ENCODE results near the gene HYOU1.
"Not testable (repeated sequence)": the region's sequence is repeated elsewhere in the genome, so short reads cannot be mapped to it uniquely, and the experiment has no call there.

Gene HYOU1

DNA sequence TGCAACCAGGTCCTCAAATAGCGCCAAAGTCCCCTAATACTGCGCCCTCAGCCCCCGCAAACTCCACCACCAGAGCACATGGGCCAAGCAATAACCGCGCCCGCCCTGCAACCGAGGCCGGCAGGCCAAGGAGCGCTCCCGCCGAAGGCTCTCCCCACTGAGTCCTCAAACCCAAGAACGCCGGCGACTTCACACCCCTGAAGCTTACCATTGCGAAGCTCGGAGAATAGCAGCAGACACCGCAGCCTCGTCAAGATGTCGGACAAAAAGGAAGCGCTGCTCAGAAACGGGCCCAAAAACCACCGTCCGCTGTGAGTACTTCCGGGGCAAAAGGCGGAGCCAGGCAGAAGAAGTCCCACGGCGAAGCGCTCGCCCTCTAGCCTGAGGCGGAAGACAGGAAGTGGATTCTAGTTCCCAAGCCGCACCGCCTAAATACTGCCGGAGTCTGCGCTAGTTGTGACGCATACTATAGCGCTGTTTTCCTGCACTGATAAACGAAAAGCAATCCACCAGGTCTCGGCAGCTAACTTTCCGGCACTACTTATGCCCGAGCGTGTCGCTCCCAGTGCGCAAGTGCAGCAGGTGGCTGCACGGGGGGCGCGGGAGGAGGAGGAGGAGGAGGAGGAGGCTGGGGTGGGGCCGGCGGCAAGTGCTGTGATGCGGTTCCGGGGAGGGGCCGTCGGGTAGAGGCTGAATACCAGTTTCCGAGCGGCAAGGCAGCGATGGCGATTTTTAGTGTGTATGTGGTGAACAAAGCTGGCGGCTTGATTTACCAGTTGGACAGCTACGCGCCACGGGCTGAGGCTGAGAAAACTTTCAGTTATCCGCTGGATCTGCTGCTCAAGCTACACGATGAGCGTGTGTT is 38.7 kb downstream of the HYOU1 start, which contains the start of the genes RPS25 and TRAPPC4:
TSS of gene RPS25 (minus strand) at position 270 of the 865 bp plus-strand sequence. CDS start at position 211, 59 bp downstream.
TSS of gene TRAPPC4 (plus strand) at position 693 of the 865 bp plus-strand sequence. CDS start at position 723, 30 bp downstream.
- H3K4me2 ChIP-seq (ENCODE audit: insufficient read depth, low read length) = peak within 1 kb of the TSS; percentile 86
- H4K20me1 ChIP-seq (ENCODE audit: insufficient read depth, low read length) = peaks cover 20% of the 10 kb centered on the region
- H3K4me3 ChIP-seq (ENCODE audit: low read depth in 1 of 2, low read length in 2 of 2) = peak within 1 kb of the TSS; percentile 94 to 97
- H3K27ac ChIP-seq (ENCODE audit: low read length) = peak within 1 kb of the TSS; percentile 94
- DNase-seq (peak; percentile 97), ATAC-seq (ENCODE audit: insufficient read depth, low read depth) (peak; percentile 89)
- peaks cover 75% of the 10 kb centered on the region for H3K36me3 ChIP-seq (ENCODE audit: insufficient read depth, low read length)
- H3K9ac ChIP-seq (ENCODE audit: low read depth, low read length) = peak within 1 kb of the TSS; percentile 86
- H2AFZ ChIP-seq (ENCODE audit: low read depth, low read length) = peak within 1 kb of the TSS; percentile 86
- H3K79me2 ChIP-seq (ENCODE audit: insufficient read depth, low read length) = peaks cover 68% of the 10 kb centered on the region
- no peaks in the 10 kb centered on the region for H3K9me3 ChIP-seq (ENCODE audit: insufficient read depth, low read length, severe bottlenecking)
- TF ChIP-seq EZH2 (IDR thresholded peaks at IDR 0.05; ENCODE audit: borderline replicate concordance, low read depth, low read length, severe bottlenecking) = no peak
- TF ChIP-seq, protein P1, sequence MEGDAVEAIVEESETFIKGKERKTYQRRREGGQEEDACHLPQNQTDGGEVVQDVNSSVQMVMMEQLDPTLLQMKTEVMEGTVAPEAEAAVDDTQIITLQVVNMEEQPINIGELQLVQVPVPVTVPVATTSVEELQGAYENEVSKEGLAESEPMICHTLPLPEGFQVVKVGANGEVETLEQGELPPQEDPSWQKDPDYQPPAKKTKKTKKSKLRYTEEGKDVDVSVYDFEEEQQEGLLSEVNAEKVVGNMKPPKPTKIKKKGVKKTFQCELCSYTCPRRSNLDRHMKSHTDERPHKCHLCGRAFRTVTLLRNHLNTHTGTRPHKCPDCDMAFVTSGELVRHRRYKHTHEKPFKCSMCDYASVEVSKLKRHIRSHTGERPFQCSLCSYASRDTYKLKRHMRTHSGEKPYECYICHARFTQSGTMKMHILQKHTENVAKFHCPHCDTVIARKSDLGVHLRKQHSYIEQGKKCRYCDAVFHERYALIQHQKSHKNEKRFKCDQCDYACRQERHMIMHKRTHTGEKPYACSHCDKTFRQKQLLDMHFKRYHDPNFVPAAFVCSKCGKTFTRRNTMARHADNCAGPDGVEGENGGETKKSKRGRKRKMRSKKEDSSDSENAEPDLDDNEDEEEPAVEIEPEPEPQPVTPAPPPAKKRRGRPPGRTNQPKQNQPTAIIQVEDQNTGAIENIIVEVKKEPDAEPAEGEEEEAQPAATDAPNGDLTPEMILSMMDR (IDR thresholded peaks at IDR 0.05; ENCODE audit: borderline replicate concordance, extremely low read depth, low read length, poor library complexity, severe bottlenecking) = no peak
- H3K4me1 ChIP-seq (ENCODE audit: insufficient read depth, low read length) = peaks cover 36% of the 10 kb centered on the region
- H3K27me3 ChIP-seq (ENCODE audit: insufficient read depth, low read length, poor library complexity) = no peaks in the 10 kb centered on the region

GRCh38 chr11:119017377-119017776 is 39.6 kb downstream of the HYOU1 start:
- H2AFZ ChIP-seq (ENCODE audit: low read depth, low read length); DNase-seq; ATAC-seq (ENCODE audit: insufficient read depth, low read depth); H3K9me3 ChIP-seq (ENCODE audit: insufficient read depth, low read length, severe bottlenecking); H3K27me3 ChIP-seq (ENCODE audit: insufficient read depth, low read length, poor library complexity): not testable (repeated sequence)
- Histone ChIP-seq H3K4me3 (ENCODE audit: low read depth in 1 of 2, low read length in 2 of 2) (peak overlapping the region; percentile 94 to 97), H3K4me2 (ENCODE audit: insufficient read depth, low read length) (peak overlapping the region; percentile 86), H4K20me1 (ENCODE audit: insufficient read depth, low read length) (peaks cover 20% of the 10 kb centered on the region), H3K79me2 (ENCODE audit: insufficient read depth, low read length) (peaks cover 68% of the 10 kb centered on the region), H3K36me3 (ENCODE audit: insufficient read depth, low read length) (peaks cover 74% of the 10 kb centered on the region), H3K27ac (ENCODE audit: low read length) (peak overlapping the region; percentile 94), H3K4me1 (ENCODE audit: insufficient read depth, low read length) (peaks cover 36% of the 10 kb centered on the region), H3K9ac (ENCODE audit: low read depth, low read length) (peak overlapping the region; percentile 86)

GRCh38 chr11:119016216-119017009 is 40.6 kb downstream of the HYOU1 start:
- H3K27ac ChIP-seq (ENCODE audit: low read length) = peak overlapping the region; percentile 16; the same call in 1 of the 2 replicates

More at GRCh38 chr11:119016216-119017009, 40.6 kb downstream of the HYOU1 start:
- Histone ChIP-seq H3K27me3 (ENCODE audit: insufficient read depth, low read length, poor library complexity) (no peaks in the 10 kb centered on the region), H3K36me3 (ENCODE audit: insufficient read depth, low read length) (peaks cover 73% of the 10 kb centered on the region), H3K9me3 (ENCODE audit: insufficient read depth, low read length, severe bottlenecking) (no peaks in the 10 kb centered on the region), H3K9ac (ENCODE audit: low read depth, low read length) (peak overlapping the region; percentile 86), H3K4me1 (ENCODE audit: insufficient read depth, low read length) (peaks cover 35% of the 10 kb centered on the region), H3K4me2 (ENCODE audit: insufficient read depth, low read length) (peak overlapping the region; percentile 86), H3K79me2 (ENCODE audit: insufficient read depth, low read length) (peaks cover 63% of the 10 kb centered on the region), H4K20me1 (ENCODE audit: insufficient read depth, low read length) (peaks cover 23% of the 10 kb centered on the region), H2AFZ (ENCODE audit: low read depth, low read length) (no peak overlapping the region), H3K4me3 (ENCODE audit: low read depth in 1 of 2, low read length in 2 of 2) (peak overlapping the region; percentile 94 to 97; a peak in 3 of 4 replicates)
- DNase-seq (no peak), ATAC-seq (ENCODE audit: insufficient read depth, low read depth) (no peak)
- TF ChIP-seq, protein P1 (IDR thresholded peaks at IDR 0.05; ENCODE audit: borderline replicate concordance, extremely low read depth, low read length, poor library complexity, severe bottlenecking) = no peak
- TF ChIP-seq EZH2 (IDR thresholded peaks at IDR 0.05; ENCODE audit: borderline replicate concordance, low read depth, low read length, severe bottlenecking) = no peak

Measured in DND-41 (cell line).